PC-9 (cell line): ENCODE data around the gene OAS1. TPM values are rescaled to one million over a fixed set of nuclear protein-coding genes. Genes with fewer than 3 reads are reported as not detected.

Experiments
- BruUV-seq: library from RNA; stranded (reverse); fragments of 400-500 nt; replicated peaks from 2 replicates; lab custom pipeline; 2021; lab: Mats Ljungman, UMichigan
- CTCF ChIA-PET: fragments of 300-600 bp; sonication (Branson Sonifier 250); formaldehyde crosslinking; loops from one replicate; lab custom pipeline; 2022; ENCODE audit warnings: antibody characterized with exemption; lab: Charles Lee
- POLR2A ChIA-PET: fragments of 300-600 bp; sonication (Branson Sonifier 250); formaldehyde crosslinking; loops from one replicate; lab custom pipeline; 2022; ENCODE audit warnings: antibody characterized with exemption; ENCODE audit not compliant: unreplicated experiment; lab: Charles Lee
- DNase-seq, 2 experiments: peaks; one replicate each; pipeline versions ENCODE4 v3.0.0 to v3.0.0-alpha.2; 2015 to 2022; ENCODE audit warnings: mixed read lengths in 1 of 2
- H2AFZ ChIP-seq: fragments of 200-600 bp; sonication (generic); 2 replicates; pipeline ENCODE4 v1.8.1; 2017; ENCODE audit warnings: antibody characterized with exemption
- H3F3A ChIP-seq: fragments of 200-600 bp; sonication (generic); 2 replicates; pipeline ENCODE4 v1.8.1; 2017; ENCODE audit warnings: antibody characterized with exemption, mild to moderate bottlenecking, low read depth; ENCODE audit not compliant: insufficient read depth
- H3K27ac ChIP-seq: fragments of 200-600 bp; sonication (generic); 2 replicates; pipeline ENCODE4 v1.6.1; 2016; ENCODE audit warnings: mixed run types
- H3K27me3 ChIP-seq: fragments of 200-600 bp; sonication (generic); 2 replicates; pipeline ENCODE4 v1.6.1; 2016; ENCODE audit warnings: low read depth, mixed run types; ENCODE audit not compliant: insufficient read depth
- H3K36me3 ChIP-seq: fragments of 200-600 bp; sonication (generic); 2 replicates; pipeline ENCODE4 v1.6.1; 2016; ENCODE audit warnings: low read depth, mixed run types
- H3K4me1 ChIP-seq: fragments of 200-600 bp; sonication (generic); replicated peaks from 2 replicates; pipeline ENCODE4 v1.6.1; 2016; ENCODE audit warnings: mixed run types; ENCODE audit not compliant: insufficient read depth
- H3K4me2 ChIP-seq: fragments of 200-600 bp; sonication (generic); 2 replicates; pipeline ENCODE4 v1.6.1; 2017; ENCODE audit warnings: mixed run types
- H3K4me3 ChIP-seq: fragments of 200-600 bp; sonication (generic); 2 replicates; pipeline ENCODE4 v1.6.1; 2016; ENCODE audit warnings: mixed run types
- H3K79me2 ChIP-seq: fragments of 200-600 bp; sonication (generic); 2 replicates; pipeline ENCODE4 v1.6.1; 2017; ENCODE audit warnings: low read depth, mixed run types
- H3K9me2 ChIP-seq: fragments of 200-600 bp; sonication (generic); 2 replicates; pipeline ENCODE4 v1.8.1; 2017; ENCODE audit warnings: mild to moderate bottlenecking; ENCODE audit not compliant: insufficient read depth
- H3K9me3 ChIP-seq: fragments of 200-600 bp; sonication (generic); 2 replicates; pipeline ENCODE4 v1.8.1; 2016; ENCODE audit warnings: low read depth; ENCODE audit not compliant: insufficient read depth
- H4K20me1 ChIP-seq: fragments of 200-600 bp; sonication (generic); 2 replicates; pipeline ENCODE4 v1.8.1; 2017; ENCODE audit not compliant: insufficient read depth
- EZH2 ChIP-seq: fragments of 200-600 bp; sonication (generic); IDR thresholded peaks from 2 replicates; pipeline ENCODE4 v1.8.0; 2017; ENCODE audit warnings: antibody characterized with exemption, low read depth
- intact Hi-C: fragments of 100-400 bp; cut with micrococcal nuclease; formaldehyde crosslinking; loops from one replicate; pipeline ENCODE4 v1.10.0; 2022; ENCODE audit not compliant: unreplicated experiment
- total RNA-seq: library from RNA; stranded (reverse); gene quantifications from 2 replicates; pipeline ENCODE4 v1.2.3, GENCODE V29; 2021
- TF ChIP-seq, protein P1 (sequence below): fragments of 200-600 bp; sonication (generic); conservative IDR thresholded peaks from 2 replicates; pipeline ENCODE4 v1.6.1; 2017; ENCODE audit warnings: mixed run types, antibody characterized with exemption, mild to moderate bottlenecking, moderate library complexity

OAS1 gene
- total RNA-seq, 1 experiment from 2014 or later: 18.8 TPM

DNA sequence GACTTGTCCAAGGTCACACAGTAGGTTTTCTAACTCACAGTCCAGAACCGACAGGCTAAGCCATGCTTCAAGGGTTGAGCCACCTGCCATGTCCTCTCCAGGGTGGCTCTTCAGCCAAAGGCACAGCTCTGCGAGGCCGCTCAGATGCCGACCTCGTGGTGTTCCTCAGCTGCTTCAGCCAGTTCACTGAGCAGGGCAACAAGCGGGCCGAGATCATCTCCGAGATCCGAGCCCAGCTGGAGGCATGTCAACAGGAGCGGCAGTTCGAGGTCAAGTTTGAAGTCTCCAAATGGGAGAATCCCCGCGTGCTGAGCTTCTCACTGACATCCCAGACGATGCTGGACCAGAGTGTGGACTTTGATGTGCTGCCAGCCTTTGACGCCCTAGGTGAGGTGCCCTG is 58.9 kb downstream of the OAS1 start:
- Histone ChIP-seq H3K36me3 (no peaks in the 10 kb centered on the region), H3K27me3 (no peaks in the 10 kb centered on the region)

DNA sequence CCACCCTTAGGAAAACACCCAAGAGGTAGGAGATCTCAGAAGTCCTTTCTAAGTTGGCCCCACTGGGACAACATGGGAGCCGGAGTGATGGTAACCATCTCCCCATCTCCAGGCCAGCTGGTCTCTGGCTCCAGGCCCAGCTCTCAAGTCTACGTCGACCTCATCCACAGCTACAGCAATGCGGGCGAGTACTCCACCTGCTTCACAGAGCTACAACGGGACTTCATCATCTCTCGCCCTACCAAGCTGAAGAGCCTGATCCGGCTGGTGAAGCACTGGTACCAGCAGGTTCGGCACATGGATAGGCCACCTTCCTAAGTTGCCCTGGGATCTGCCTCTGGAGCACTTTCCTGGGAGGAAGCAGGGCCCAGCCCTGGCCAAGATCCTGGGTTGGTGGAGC is 60.5 kb downstream of the OAS1 start:
- intact Hi-C loops: no loop called here
- CTCF ChIA-PET: no interaction called here
- no TSS peak for BruUV-seq

More for the DNA sequence above, 58.9 kb downstream of the OAS1 start:
- no peak for TF ChIP-seq EZH2
- TF ChIP-seq, protein P1, sequence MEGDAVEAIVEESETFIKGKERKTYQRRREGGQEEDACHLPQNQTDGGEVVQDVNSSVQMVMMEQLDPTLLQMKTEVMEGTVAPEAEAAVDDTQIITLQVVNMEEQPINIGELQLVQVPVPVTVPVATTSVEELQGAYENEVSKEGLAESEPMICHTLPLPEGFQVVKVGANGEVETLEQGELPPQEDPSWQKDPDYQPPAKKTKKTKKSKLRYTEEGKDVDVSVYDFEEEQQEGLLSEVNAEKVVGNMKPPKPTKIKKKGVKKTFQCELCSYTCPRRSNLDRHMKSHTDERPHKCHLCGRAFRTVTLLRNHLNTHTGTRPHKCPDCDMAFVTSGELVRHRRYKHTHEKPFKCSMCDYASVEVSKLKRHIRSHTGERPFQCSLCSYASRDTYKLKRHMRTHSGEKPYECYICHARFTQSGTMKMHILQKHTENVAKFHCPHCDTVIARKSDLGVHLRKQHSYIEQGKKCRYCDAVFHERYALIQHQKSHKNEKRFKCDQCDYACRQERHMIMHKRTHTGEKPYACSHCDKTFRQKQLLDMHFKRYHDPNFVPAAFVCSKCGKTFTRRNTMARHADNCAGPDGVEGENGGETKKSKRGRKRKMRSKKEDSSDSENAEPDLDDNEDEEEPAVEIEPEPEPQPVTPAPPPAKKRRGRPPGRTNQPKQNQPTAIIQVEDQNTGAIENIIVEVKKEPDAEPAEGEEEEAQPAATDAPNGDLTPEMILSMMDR: no peak
- H3K79me2 ChIP-seq: no peaks in the 10 kb centered on the region
- no peak for DNase-seq
- no peaks in the 10 kb centered on the region for H3K9me2 ChIP-seq
- H3F3A ChIP-seq: no peaks in the 10 kb centered on the region
- H4K20me1 ChIP-seq: no peaks in the 10 kb centered on the region
- no TSS peak for BruUV-seq
- no peak overlapping the region for H3K4me3 ChIP-seq
- H3K9me3 ChIP-seq: no peaks in the 10 kb centered on the region
- POLR2A ChIA-PET: no interaction called here
- H2AFZ ChIP-seq: no peak overlapping the region
- no peaks in the 10 kb centered on the region for H3K4me1 ChIP-seq
- H3K27ac ChIP-seq: no peak overlapping the region
- CTCF ChIA-PET: no interaction called here
- H3K4me2 ChIP-seq: no peak overlapping the region
- intact Hi-C loops: no loop called here

DNA sequence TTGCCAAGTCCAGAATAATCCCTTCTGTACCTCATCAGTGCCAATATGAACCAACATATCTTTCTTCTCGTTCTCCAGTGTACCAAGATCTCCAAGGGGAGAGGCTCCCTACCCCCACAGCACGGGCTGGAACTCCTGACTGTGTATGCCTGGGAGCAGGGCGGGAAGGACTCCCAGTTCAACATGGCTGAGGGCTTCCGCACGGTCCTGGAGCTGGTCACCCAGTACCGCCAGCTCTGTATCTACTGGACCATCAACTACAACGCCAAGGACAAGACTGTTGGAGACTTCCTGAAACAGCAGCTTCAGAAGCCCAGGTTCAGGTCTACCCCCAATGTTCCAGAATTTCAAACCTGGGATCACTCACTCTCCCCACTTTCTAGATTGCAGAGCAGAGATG is 61.1 kb downstream of the OAS1 start:
- POLR2A ChIA-PET: no interaction called here
- no peaks in the 10 kb centered on the region for H3K36me3 ChIP-seq
- BruUV-seq: no TSS peak

More for the DNA sequence above, 60.5 kb downstream of the OAS1 start:
- Histone ChIP-seq H3K27ac (no peak overlapping the region), H3K4me3 (no peak overlapping the region), H3F3A (no peaks in the 10 kb centered on the region), H3K9me2 (no peaks in the 10 kb centered on the region), H3K79me2 (no peaks in the 10 kb centered on the region), H3K4me1 (no peaks in the 10 kb centered on the region), H2AFZ (no peak overlapping the region), H3K9me3 (no peaks in the 10 kb centered on the region), H3K27me3 (no peaks in the 10 kb centered on the region), H3K36me3 (no peaks in the 10 kb centered on the region), H3K4me2 (no peak overlapping the region), H4K20me1 (no peaks in the 10 kb centered on the region)
- DNase-seq: no peak
- no peak for TF ChIP-seq EZH2
- TF ChIP-seq, protein P1: no peak
- POLR2A ChIA-PET: no interaction called here

More for the DNA sequence above, 61.1 kb downstream of the OAS1 start:
- Histone ChIP-seq H3K9me3 (no peaks in the 10 kb centered on the region), H3F3A (no peaks in the 10 kb centered on the region), H3K27me3 (no peaks in the 10 kb centered on the region), H3K4me1 (no peaks in the 10 kb centered on the region), H3K4me3 (no peak overlapping the region), H3K27ac (no peak overlapping the region), H2AFZ (no peak overlapping the region), H3K79me2 (no peaks in the 10 kb centered on the region), H4K20me1 (no peaks in the 10 kb centered on the region), H3K9me2 (no peaks in the 10 kb centered on the region), H3K4me2 (no peak overlapping the region)
- no peak for DNase-seq
- intact Hi-C loops: no loop called here
- TF ChIP-seq, protein P1: no peak
- CTCF ChIA-PET: no interaction called here

Other genes starting within 250 kb of the OAS1 start
- not detected in 2 replicates for gene RPH3A, start 115.2 kb upstream of the OAS1 start, total RNA-seq
- gene OAS3, start 31.5 kb downstream of the OAS1 start, total RNA-seq: 16.2 and 17.4 TPM in 2 replicates
- gene OAS2, start 71.6 kb downstream of the OAS1 start, total RNA-seq: 0.98 and 1.3 TPM in 2 replicates
- gene DTX1, start 149.8 kb downstream of the OAS1 start, total RNA-seq: 0.13 and 0.25 TPM in 2 replicates
- gene RASAL1, start 228.8 kb downstream of the OAS1 start, total RNA-seq: 14.9 and 23.6 TPM in 2 replicates
- gene CFAP73, start 242.8 kb downstream of the OAS1 start, total RNA-seq: 1.3 and 1.9 TPM in 2 replicates